ENCODE measurements around the gene CAMK2D.
"Not testable (repeated sequence)": the region's sequence is repeated elsewhere in the genome, so short reads cannot be mapped to it uniquely, and the experiment has no call there.

CAMK2D gene

DNA sequence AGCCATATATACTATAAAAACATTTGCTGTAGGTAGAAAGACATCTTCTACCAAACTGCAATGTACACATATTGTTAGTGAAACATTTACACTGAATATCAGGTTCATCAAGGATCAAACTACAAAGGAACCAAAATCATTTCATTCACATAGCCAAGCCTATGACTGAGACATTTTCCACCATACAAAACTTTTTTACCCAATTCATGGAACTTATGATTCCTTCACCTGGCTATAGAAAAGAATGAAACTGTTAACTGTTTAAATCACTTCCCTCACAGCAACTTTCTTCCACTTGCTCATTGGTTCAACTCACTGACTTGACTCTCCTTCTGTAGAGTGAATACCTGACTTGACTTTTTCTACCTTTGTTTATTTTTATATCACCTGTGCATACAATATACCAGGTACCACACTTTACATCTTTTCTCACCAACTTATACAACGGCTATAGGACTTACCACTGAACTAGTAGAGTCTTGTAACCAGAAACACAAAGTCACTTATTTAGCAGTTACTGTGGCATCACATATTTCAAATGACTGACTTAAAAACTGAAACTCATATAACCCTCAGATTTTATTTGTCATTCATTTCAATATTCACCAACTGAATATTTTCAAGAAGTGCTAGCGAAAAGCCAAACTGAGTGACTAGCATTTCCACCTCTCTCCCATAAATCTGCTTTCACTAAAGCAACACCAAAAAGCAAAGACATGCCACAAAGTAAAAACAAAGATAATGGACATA lies 30.9 kb downstream of the CAMK2D start:
- DNase-seq (ENCODE audit: low read depth), result no peak

GRCh38 chr4:113727802-113728201 lies 33.7 kb downstream of the CAMK2D start:
- DNase-seq (ENCODE audit: low read depth), result no peak

DNA sequence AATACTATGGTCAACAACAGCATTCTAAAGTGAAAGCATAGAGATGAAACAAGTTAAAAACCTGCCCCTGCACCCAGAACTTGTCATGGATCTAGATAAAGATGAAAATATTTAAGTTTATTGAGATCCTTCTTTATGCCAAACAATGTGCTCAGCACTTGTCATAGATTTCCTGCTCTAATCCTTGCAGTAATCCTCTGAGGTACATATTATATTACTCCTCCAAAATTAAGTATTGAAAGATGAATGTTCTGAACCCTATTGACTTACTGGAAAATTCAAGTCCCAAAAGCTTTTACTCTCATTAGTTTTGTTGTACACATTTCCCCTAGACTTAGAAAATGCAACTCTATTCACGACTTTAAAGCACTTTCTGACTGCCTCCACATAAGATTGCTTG lies 35.6 kb downstream of the CAMK2D start:
- DNase-seq (ENCODE audit: low read depth), result no peak

- no peak for DNase-seq (ENCODE audit: low read depth)
Measured at GRCh38 chr4:113718252-113718651, 43.3 kb downstream of the CAMK2D start.

DNA sequence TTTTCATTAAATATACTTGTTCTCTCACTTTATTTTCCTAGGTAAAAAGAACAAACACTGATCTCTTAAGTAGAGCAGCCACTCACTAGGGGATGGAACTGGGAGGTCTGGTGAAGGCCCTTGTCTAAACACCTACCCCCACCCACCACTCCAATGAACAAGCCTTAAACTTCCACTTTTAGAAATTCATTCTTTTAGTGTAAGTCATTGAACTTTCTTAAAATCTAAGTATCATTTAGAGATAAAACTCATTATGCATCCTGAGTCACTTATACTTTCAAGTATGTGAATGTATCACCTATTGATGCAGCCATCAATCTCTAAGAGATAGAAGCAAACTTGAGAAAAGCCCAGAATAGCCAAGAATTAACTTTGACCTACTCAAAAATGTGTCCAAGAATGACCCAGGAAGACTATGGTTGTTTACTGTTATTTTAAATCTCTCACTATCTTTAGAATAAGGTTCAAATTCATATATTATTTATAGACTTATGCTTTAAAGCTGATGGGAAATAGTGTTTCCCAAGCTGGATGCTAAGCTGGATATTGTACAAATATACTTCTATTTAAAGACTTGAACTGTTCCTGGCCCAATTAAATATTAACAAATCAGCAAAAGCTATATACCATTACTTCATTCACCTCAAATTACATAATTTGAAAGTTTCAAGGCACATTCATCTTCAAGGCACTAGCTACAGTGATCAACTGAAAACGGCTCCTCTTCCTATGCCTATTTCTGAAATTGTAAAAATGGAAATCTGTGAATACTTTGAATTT lies 49.5 kb downstream of the CAMK2D start:
- no peak for DNase-seq (ENCODE audit: low read depth)

DNA sequence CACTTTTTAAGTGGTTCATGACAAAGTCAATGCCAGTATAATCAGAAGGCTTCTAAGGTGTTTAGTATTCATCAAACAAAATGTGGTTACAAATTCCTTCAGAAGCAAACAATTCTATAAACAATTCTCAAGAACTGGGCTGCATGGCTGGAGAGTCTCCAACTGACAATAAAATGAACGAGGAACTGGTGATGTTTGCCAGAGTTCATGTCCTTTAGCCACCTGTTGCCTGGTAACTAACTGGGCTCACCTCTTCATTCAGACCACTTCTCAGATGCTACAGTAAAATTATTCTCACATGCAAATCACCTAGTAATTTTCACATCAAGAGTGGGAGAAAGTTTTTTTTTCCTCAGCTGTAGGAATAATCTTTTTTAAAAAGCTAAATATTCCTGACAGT lies 53.3 kb downstream of the CAMK2D start:
- DNase-seq (ENCODE audit: low read depth), result no peak

GRCh38 chr4:113707048-113707447 lies 54.5 kb downstream of the CAMK2D start:
- DNase-seq (ENCODE audit: low read depth), result no peak

DNA sequence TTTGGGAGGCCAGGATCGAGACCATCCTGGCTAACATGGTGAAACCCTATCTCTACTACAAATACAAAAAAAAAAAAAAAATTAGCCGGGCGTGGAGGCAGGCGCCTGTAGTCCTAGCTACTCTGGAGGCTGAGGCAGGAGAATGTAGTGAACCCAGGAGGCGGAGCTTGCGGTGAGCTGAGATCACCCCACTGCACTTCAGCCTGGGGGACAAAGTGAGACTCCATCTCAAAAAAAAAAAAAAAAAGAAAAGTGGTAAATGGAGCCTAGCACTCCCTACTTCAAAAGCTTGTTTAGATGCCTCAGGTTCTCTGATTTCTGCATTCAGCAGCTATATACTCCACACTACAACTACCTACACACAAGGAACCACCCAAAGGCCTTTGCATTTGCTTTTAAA lies 56.4 kb downstream of the CAMK2D start:
- not testable (repeated sequence) for DNase-seq (ENCODE audit: low read depth)

- not testable (repeated sequence) for DNase-seq (ENCODE audit: low read depth)
Measured at GRCh38 chr4:113702596-113702995, 58.9 kb downstream of the CAMK2D start.

- DNase-seq (ENCODE audit: low read depth), result no peak
Measured at GRCh38 chr4:113701169-113701568, 60.4 kb downstream of the CAMK2D start.

- DNase-seq (ENCODE audit: low read depth), result no peak
Measured at GRCh38 chr4:113700602-113701150, 60.9 kb downstream of the CAMK2D start.

- no peak for DNase-seq (ENCODE audit: low read depth)
Measured at GRCh38 chr4:113699772-113700171, 61.8 kb downstream of the CAMK2D start.

DNA sequence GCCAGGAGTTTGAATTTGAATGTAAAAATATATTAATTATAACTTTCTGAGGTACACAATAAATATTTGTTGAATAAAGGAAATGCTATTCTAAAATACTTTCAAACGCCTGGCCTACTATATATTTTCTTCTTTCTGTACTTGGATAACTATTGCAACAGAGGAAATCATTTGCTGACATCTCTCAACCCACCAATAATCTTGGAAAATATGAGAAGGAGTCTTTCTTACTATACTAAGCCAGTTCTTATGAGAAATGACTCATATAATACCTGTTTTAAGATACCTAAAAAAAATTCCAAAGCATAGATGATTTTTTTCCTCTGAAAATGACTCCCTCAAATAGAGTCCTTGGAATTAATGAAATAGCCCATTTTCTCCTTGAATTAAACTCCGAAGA lies 64.1 kb downstream of the CAMK2D start:
- no peak for DNase-seq (ENCODE audit: low read depth)

GRCh38 chr4:113695328-113696169 lies 66.0 kb downstream of the CAMK2D start:
- DNase-seq (ENCODE audit: low read depth), result no peak

DNA sequence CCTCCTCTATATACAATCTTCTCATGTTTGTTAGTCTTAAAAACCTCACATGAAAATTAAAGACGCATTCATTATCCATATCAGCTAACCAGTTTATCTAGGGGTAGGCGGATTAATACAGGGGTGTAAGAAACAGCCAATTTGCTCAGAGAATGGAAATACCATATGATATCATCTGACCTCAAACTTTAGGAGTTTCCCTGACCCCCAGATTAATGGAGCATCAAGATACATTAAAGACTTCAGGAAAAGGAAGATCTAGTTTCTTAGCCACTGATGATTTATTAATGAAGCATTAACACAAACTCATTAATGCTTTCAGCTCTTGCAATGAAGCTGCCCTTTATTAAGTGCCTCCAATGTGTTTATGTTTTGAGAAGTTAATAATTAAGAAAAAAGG lies 67.5 kb downstream of the CAMK2D start:
- no peak for DNase-seq (ENCODE audit: low read depth)

DNA sequence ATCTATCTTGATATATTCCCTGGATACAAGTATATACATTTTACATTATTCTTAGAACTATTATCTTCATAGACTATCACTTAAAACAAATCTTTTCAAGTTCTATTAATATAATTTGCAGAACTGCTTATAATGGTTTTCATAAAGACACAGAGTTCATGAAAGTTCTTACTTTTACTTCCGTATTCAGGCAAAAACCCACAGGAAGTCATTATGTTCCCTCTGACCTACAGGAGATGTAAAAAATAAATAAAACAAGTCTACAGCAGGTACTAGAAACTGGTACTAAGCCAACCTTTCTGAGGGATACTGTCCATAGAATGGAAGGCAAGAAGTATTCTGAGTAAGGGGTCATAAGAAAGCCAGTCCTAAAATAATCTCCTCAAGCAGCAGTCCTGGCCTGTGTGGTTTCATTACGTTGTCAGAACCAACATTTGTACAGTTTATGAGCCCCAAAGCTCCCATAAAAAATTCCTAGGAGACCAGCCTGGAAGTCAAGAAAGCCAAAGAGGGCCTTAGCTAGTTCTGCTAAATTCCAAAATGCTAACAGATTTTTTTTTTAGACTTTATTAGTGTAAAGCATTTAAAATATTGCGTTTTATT lies 68.6 kb downstream of the CAMK2D start:
- DNase-seq (ENCODE audit: low read depth), result no peak

GRCh38 chr4:113691676-113692075 lies 69.9 kb downstream of the CAMK2D start:
- DNase-seq (ENCODE audit: low read depth), result no peak

DNA sequence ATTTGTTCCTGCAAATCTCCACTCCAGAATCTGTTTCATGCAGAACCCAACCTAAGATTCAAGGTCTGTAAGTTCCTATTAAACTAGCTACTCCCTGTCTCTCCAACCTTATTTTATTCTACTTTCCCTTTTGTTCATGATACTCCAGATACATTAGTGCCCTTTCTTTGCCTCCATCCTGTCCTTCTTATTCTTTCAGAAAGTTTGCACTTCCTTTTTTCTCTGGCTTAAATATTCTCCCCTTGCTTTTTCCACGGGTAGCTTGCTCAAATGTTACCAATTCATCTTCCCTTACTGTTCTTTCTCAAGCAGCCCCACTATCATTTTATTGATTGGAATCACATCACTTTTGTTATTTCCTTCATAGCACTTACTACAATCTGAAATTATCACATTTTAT lies 72.1 kb downstream of the CAMK2D start:
- no peak for DNase-seq (ENCODE audit: low read depth)

DNA sequence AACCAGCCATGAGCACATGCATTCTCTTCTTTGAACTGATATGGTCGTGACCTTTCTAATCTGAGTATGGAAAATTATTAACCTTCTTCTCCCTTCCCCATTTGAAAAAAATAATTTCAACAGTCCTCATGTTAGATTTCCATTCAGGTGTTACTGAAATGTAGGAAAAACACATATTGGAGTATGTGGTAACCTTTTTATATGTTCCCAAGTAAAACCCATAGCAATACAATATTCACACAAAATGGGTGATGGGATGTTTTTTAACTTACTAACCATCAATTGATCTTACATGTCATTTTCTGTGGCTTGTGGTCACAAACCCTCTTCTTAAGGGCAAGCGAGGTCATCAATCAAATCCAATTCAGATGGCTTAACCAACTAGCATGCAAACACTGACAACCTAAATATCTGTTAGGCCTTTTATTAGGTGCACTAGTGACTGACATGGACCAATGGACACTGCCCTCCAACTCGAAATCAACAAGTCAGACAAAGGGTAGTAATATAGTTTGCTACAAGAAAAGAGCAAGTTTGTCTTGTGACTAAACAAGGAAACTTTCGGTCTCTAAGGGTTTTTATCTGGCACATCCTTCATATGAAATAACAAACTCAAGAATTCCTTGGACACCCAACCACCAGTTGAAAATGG lies 74.3 kb downstream of the CAMK2D start:
- DNase-seq (ENCODE audit: low read depth), result no peak

DNA sequence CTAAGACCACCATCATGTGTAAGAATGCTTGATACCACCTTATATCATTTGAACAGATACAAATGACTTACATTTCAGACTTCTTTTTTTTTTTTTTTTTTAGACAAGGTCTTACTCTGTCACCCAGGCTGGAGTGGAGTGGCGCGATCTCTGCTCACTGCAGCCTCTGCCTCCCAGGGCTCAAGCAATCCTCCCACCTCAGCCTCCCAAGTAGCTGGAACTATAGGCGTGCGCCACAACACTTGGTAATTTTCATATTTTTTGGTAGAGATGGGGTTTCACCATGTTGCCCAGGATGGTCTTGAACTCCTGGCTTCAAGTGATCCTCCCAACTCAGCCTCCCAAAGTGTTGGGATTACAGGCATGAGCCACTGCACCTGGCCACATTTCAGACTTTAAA lies 76.4 kb downstream of the CAMK2D start:
- DNase-seq (ENCODE audit: low read depth), result not testable (repeated sequence)

GRCh38 chr4:113684534-113685091 lies 76.9 kb downstream of the CAMK2D start:
- DNase-seq (ENCODE audit: low read depth), result no peak
